OCI-LY1 (cell line): ENCODE data around the gene NR6A1.

Experiments used
- EZH2 ChIP-seq: fragments of 200-600 bp; sonication (generic), shearing (Covaris generic); IDR thresholded peaks from 2 replicates; pipeline ENCODE4 v1.8.0; 2017; ENCODE audit warnings: borderline replicate concordance, mixed run types, mild to moderate bottlenecking, antibody characterized with exemption, low read length, moderate library complexity, mixed read lengths
- TF ChIP-seq, protein P1 (sequence below): fragments of 200-600 bp; sonication (generic), shearing (Covaris generic); IDR thresholded peaks from 2 replicates; pipeline ENCODE4 v1.5.1; 2017; ENCODE audit warnings: mild to moderate bottlenecking, antibody characterized with exemption, low read length, moderate library complexity, mixed read lengths

DNA sequence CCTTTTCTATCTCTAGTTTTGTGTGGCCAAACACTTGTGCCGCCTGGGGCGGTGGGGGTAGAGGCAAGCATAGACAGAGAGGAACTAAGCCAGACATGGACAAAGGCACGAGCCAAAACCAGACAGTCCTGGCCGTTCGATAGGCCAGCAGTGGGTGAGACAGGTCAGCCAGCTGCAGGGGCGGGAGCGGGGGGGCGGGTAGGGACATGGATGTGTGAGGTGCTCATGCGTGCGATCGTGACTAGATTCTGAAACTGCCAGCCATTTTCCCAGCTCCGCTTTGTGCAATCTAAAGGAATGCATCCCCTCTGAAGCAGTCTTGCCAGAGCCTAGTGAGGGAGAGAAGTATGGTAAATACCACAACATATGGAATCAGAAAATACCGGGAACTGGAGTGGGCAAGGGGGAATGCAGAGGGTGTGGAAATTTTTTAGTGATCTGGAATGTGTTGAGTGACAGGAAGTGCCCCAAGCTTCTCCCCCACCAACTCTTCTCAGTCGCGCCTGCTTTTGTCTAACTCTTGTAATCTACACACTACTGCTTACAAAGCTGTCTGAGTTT is 111.9 kb downstream of the NR6A1 start:
- TF ChIP-seq, protein P1, sequence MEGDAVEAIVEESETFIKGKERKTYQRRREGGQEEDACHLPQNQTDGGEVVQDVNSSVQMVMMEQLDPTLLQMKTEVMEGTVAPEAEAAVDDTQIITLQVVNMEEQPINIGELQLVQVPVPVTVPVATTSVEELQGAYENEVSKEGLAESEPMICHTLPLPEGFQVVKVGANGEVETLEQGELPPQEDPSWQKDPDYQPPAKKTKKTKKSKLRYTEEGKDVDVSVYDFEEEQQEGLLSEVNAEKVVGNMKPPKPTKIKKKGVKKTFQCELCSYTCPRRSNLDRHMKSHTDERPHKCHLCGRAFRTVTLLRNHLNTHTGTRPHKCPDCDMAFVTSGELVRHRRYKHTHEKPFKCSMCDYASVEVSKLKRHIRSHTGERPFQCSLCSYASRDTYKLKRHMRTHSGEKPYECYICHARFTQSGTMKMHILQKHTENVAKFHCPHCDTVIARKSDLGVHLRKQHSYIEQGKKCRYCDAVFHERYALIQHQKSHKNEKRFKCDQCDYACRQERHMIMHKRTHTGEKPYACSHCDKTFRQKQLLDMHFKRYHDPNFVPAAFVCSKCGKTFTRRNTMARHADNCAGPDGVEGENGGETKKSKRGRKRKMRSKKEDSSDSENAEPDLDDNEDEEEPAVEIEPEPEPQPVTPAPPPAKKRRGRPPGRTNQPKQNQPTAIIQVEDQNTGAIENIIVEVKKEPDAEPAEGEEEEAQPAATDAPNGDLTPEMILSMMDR = no peak
- TF ChIP-seq EZH2 = no peak
